Cardiac muscle cell (in vitro differentiated cells and primary cell): ENCODE measurements around the gene RAI1. TPM values are rescaled to one million over a fixed set of nuclear protein-coding genes. Genes with fewer than 3 reads are reported as not detected.

Experiments
- DNase-seq, 2 donors: peaks; one replicate each; pipeline versions ENCODE4 v3.0.0 to v3.0.0-alpha.2; 2010 to 2017; ENCODE audit warnings: low read depth in 1 of 2, low spot score in 1 of 2
- H3K27ac ChIP-seq: fragments of 200-600 bp; sonication (generic); 2 replicates; pipeline ENCODE4 v1.5.1; 2016
- H3K27me3 ChIP-seq: fragments of 200-600 bp; sonication (generic); 2 replicates; pipeline ENCODE4 v1.6.0; 2016; ENCODE audit warnings: control low read depth
- H3K36me3 ChIP-seq: fragments of 200-600 bp; sonication (generic); 2 replicates; pipeline ENCODE4 v1.5.1; 2016; ENCODE audit warnings: control low read depth
- H3K4me1 ChIP-seq: fragments of 200-600 bp; sonication (generic); 2 replicates; pipeline ENCODE4 v1.8.1; 2017; ENCODE audit warnings: low read depth, mild to moderate bottlenecking, mixed run types
- H3K4me3 ChIP-seq: fragments of 200-600 bp; sonication (generic); 2 replicates; pipeline ENCODE4 v1.5.1; 2016; ENCODE audit warnings: mild to moderate bottlenecking
- H3K9me3 ChIP-seq: fragments of 200-600 bp; sonication (generic); 2 replicates; pipeline ENCODE4 v1.5.1; 2017; ENCODE audit warnings: low read depth, mild to moderate bottlenecking, control low read depth
- CTCF ChIP-seq: IDR thresholded peaks from 2 replicates; pipeline ENCODE4 v1.5.1; 2012; ENCODE audit warnings: low read depth, mild to moderate bottlenecking, low read length
- polyA plus RNA-seq: library from polyadenylated mRNA; unstranded; fragments of >200 nt; fragmentation: Nextera tagmentation; extraction: Ambion mirVana; gene quantifications from 2 replicates; pipeline ENCODE4 v1.2.1, GENCODE V29; 2016
- total RNA-seq: library from RNA; depleted of rRNA; stranded (reverse); fragments of >200 nt; gene quantifications from 2 replicates; pipeline ENCODE4 v1.2.3, GENCODE V29; 2016

The RAI1 gene
- total and polyA plus RNA-seq, 2 experiments from 2014 or later: 20.2 to 46.2 TPM

GRCh38 chr17:17763136-17763535 is 81.9 kb downstream of the RAI1 start:
- no peak overlapping the region for H3K4me3 ChIP-seq
- H3K27me3 ChIP-seq: no peaks in the 10 kb centered on the region
- peaks cover 33% of the 10 kb centered on the region for H3K4me1 ChIP-seq
- H3K9me3 ChIP-seq: no peaks in the 10 kb centered on the region
- DNase-seq: no peak
- no peak for TF ChIP-seq CTCF
- H3K36me3 ChIP-seq: no peaks in the 10 kb centered on the region
- H3K27ac ChIP-seq: peak overlapping the region; percentile 73

GRCh38 chr17:17763734-17764133 is 82.5 kb downstream of the RAI1 start:
- no peak overlapping the region for H3K4me3 ChIP-seq
- TF ChIP-seq CTCF: no peak
- peak overlapping the region; percentile 73 for H3K27ac ChIP-seq
- DNase-seq: no peak
- no peaks in the 10 kb centered on the region for H3K9me3 ChIP-seq
- no peaks in the 10 kb centered on the region for H3K36me3 ChIP-seq
- no peaks in the 10 kb centered on the region for H3K27me3 ChIP-seq
- H3K4me1 ChIP-seq: peaks cover 37% of the 10 kb centered on the region

GRCh38 chr17:17765359-17766076 is 84.3 kb downstream of the RAI1 start:
- peaks cover 44% of the 10 kb centered on the region for H3K4me1 ChIP-seq

GRCh38 chr17:17766077-17766743 is 85.0 kb downstream of the RAI1 start:
- Histone ChIP-seq H3K4me1 (peaks cover 44% of the 10 kb centered on the region), H3K36me3 (no peaks in the 10 kb centered on the region), H3K9me3 (no peaks in the 10 kb centered on the region), H3K4me3 (no peak overlapping the region), H3K27ac (peak overlapping the region; percentile 40), H3K27me3 (no peaks in the 10 kb centered on the region)
- TF ChIP-seq CTCF: no peak
- no peak for DNase-seq

More at GRCh38 chr17:17765359-17766076, 84.3 kb downstream of the RAI1 start:
- Histone ChIP-seq H3K4me3 (no peak overlapping the region), H3K9me3 (no peaks in the 10 kb centered on the region), H3K36me3 (no peaks in the 10 kb centered on the region), H3K27me3 (no peaks in the 10 kb centered on the region), H3K27ac (no peak overlapping the region)
- no peak for TF ChIP-seq CTCF
- DNase-seq: no peak

GRCh38 chr17:17766744-17767120 is 85.5 kb downstream of the RAI1 start:
- Histone ChIP-seq H3K9me3 (no peaks in the 10 kb centered on the region), H3K27me3 (no peaks in the 10 kb centered on the region), H3K27ac (peak overlapping the region; percentile 40), H3K4me1 (peaks cover 44% of the 10 kb centered on the region), H3K4me3 (no peak overlapping the region), H3K36me3 (no peaks in the 10 kb centered on the region)
- DNase-seq: no peak
- TF ChIP-seq CTCF: no peak
